HEK293T (cell line): ENCODE results near the gene EMX1.

Experiments
- ARNT ChIP-seq: fragments of 450-650 bp; IDR thresholded peaks from 2 replicates; pipeline ENCODE4 v1.6.1; 2017; ENCODE audit warnings: mild to moderate bottlenecking
- BHLHE40 ChIP-seq: fragments of 450-650 bp; IDR thresholded peaks from 2 replicates; pipeline ENCODE4 v1.6.1; 2016; ENCODE audit warnings: mild to moderate bottlenecking, moderate library complexity, borderline replicate concordance
- CTBP1 ChIP-seq: fragments of 450-650 bp; IDR thresholded peaks from 2 replicates; pipeline ENCODE4 v1.6.1; 2016; ENCODE audit warnings: borderline replicate concordance
- ELF4 ChIP-seq: fragments of 450-650 bp; IDR thresholded peaks from 2 replicates; pipeline ENCODE4 v1.6.1; 2017; ENCODE audit warnings: antibody characterized with exemption
- FOXA1 ChIP-seq: fragments of 450-650 bp; IDR thresholded peaks from 2 replicates; pipeline ENCODE4 v1.6.1; 2016; ENCODE audit warnings: mild to moderate bottlenecking
- FOXK2 ChIP-seq: fragments of 450-650 bp; IDR thresholded peaks from 2 replicates; pipeline ENCODE4 v1.6.1; 2016; ENCODE audit warnings: mild to moderate bottlenecking
- FOXM1 ChIP-seq: fragments of 450-650 bp; IDR thresholded peaks from 2 replicates; pipeline ENCODE4 v1.6.1; 2017; ENCODE audit warnings: mild to moderate bottlenecking, borderline replicate concordance
- HDGF ChIP-seq: fragments of 450-650 bp; IDR thresholded peaks from 2 replicates; pipeline ENCODE4 v1.6.1; 2017; ENCODE audit warnings: antibody characterized with exemption, borderline replicate concordance
- L3MBTL2 ChIP-seq: fragments of 450-650 bp; conservative IDR thresholded peaks from 2 replicates; pipeline ENCODE4 v1.6.1; 2016; ENCODE audit warnings: mild to moderate bottlenecking
- NFRKB ChIP-seq: fragments of 450-650 bp; IDR thresholded peaks from 2 replicates; pipeline ENCODE4 v1.6.1; 2016; ENCODE audit warnings: mild to moderate bottlenecking, moderate library complexity
- SP1 ChIP-seq: fragments of 450-650 bp; IDR thresholded peaks from 2 replicates; pipeline ENCODE4 v1.6.1; 2017
- SUZ12 ChIP-seq: fragments of 450-650 bp; IDR thresholded peaks from 2 replicates; pipeline ENCODE4 v1.6.1; 2016; ENCODE audit warnings: mild to moderate bottlenecking
- TARDBP ChIP-seq: fragments of 450-650 bp; IDR thresholded peaks from 2 replicates; pipeline ENCODE4 v1.6.1; 2016

- TF ChIP-seq SUZ12 (no peak), BHLHE40 (no peak), SP1 (no peak), TARDBP (no peak), HDGF (no peak), NFRKB (no peak), ELF4 (no peak), FOXM1 (no peak), FOXK2 (no peak), CTBP1 (no peak), L3MBTL2 (no peak), FOXA1 (no peak), ARNT (no peak)
Observed at GRCh38 chr2:72950558-72951255, 33.4 kb downstream of the EMX1 start.
